ENCODE data around the gene MRPS14.
"Not testable (repeated sequence)": the region's sequence is repeated elsewhere in the genome, so short reads cannot be mapped to it uniquely, and the experiment has no call there.

The MRPS14 gene

GRCh38 chr1:175023043-175023921 is at the start of gene MRPS14:
Gene MRPS14 (minus strand): TSS chr1:175023425. CDS start chr1:175023408, 17 bp downstream.
- peak; percentile 99 for DNase-seq

- DNase-seq, result peak; percentile 74
These were observed 49.1 kb upstream of the MRPS14 start for GRCh38 chr1:175072099-175072951.

DNA sequence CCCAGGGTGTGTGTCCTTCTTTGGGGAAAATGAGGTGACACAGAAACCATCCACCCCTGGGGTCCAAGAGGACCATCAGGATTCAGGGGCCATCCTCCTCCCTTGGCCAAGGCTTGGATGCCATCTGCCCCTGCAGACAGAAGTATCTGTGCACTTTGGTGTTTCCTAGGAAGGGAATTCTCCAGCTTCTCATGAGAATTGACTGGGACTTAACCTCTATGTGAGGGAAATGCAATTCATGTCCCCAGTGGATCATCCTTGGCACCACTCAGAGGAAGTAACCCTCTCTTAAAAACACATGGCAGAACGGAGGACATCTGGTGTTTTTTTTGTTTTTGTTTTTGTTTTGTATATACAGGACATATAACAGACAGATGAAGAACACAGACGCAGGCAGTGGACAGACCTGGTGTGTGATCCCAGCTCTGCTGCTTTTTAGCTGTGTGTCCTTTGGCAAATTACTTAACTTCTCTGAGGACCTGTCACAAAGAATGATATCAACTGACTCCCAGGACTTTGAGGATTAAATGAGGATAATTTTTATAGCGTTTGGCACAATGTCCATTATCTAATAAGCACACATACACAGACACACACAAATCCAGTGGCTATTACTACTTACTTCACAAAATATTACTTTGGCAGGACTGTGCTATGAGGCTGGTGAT is 48.2 kb upstream of the MRPS14 start:
- no peak for DNase-seq

GRCh38 chr1:175070818-175071217 is 47.6 kb upstream of the MRPS14 start:
- no peak for DNase-seq

GRCh38 chr1:175067362-175068106 is 44.3 kb upstream of the MRPS14 start, which contains the start of gene TNN:
Gene TNN (plus strand): TSS chr1:175067833. CDS start chr1:175077419, 9,586 bp downstream.
- DNase-seq, result no peak

- DNase-seq, result no peak
These were observed 39.6 kb upstream of the MRPS14 start for GRCh38 chr1:175062858-175063257.

GRCh38 chr1:175062339-175062738 is 39.1 kb upstream of the MRPS14 start:
- DNase-seq, result no peak

GRCh38 chr1:175054736-175055135 is 31.5 kb upstream of the MRPS14 start:
- no peak for DNase-seq

GRCh38 chr1:175050992-175051391 is 27.8 kb upstream of the MRPS14 start:
- DNase-seq, result no peak

- DNase-seq, result no peak
These were observed 22.3 kb upstream of the MRPS14 start for GRCh38 chr1:175045519-175045918.

GRCh38 chr1:175045097-175045496 is 21.9 kb upstream of the MRPS14 start:
- DNase-seq, result no peak

DNA sequence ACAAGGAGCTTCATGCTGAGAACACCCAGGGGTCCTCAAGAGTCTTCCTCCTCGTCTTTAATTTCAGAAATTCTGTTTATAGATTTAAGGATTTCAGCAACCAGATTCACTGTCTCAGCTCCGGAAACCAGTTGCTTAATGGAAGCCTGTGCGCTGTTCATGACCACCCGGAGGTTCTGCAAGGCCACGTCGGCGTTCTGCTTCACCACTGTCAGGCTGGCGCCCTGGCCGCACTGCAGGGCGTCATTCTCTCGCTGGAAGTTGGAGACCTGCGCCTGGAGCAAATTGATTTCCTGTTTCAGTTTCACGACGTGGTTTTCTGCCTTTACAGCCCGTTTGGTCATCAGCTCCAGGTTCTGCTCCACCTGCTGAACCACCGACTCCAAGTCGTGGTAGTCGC is 21.4 kb upstream of the MRPS14 start:
- DNase-seq, result not testable (repeated sequence)

GRCh38 chr1:175043824-175044223 is 20.6 kb upstream of the MRPS14 start:
- DNase-seq, result peak; percentile 66

DNA sequence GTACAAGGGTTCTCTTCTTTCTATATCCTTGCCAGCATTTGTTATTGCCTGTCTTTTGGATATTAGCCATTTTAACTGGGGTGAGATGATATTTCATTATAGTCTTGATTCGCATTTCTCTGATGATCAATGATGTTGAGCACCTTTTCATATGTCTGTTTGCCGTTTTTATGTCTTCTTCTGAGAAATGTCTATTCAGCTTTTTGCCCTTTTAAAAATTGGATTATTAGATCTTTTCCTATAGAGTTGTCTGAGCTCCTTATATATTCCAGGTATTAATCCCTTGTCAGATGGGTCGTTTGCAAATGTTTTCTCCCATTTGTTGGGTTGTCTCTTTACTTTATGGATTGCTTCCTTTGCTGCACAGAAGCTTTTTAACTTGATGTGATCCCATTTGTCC is 19.4 kb upstream of the MRPS14 start:
- DNase-seq, result no peak

- DNase-seq, result no peak
These were observed 17.2 kb upstream of the MRPS14 start for GRCh38 chr1:175040324-175040879.

GRCh38 chr1:175037416-175037815 is 14.2 kb upstream of the MRPS14 start:
- no peak for DNase-seq

- no peak for DNase-seq
These were observed 13.3 kb upstream of the MRPS14 start for GRCh38 chr1:175036476-175036875.

DNA sequence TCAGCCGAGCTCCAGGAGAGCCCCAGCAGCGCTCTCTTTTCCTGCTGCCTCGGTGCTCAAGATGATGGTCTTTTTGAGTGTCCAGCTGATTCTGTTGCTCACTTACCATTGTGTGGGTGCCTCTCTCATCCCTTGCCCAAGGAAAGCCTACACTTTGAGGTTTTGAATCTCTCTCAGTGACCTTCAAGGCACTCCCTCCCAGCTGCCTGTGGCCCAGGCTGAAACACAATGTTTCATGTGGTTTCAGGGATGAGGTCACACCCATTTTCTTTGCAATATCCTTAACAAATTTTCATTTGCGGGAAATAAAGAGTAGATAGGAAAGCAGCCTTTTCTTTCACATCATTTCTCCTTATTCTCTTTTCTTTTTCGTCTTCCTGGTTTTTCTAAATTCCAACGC is 12.6 kb upstream of the MRPS14 start:
- no peak for DNase-seq

DNA sequence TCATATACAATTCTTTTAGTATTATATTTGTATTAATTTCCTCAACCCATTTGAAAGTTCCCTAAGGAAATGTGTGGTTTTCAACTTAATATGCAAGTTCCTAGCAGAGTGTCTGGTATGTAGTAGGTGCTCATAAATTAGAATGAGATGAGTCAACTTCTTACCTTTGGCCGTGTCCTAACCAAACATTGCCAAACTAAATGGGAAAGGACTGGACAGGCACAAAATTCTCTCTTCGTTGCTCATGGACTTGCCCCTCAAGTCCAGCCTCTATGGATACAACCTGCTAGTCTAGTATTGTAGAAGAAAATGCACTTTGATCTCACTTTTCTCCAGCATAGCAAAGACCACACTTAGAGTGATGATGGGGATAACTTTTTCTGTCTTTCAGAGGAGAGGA is 11.6 kb upstream of the MRPS14 start:
- no peak for DNase-seq

DNA sequence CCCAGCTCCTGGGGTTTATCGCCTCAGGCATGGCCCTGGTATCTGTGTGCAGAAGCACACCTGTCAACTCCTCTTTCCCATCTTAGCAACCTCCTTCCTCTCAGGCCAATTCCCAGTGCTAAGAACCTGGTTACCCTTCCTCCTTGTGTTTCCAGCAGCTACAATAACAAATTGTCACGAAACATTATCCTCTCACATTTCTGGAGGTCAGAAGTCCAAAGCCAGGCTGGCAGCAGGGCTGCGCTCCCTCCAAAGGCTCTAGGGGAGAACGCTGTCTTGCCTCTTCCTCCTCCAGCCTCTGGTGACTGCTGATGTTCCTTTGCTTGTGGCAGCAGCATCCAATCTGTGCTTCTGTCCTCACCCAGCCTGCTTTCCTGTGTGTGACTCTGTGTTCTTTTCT is 10.7 kb upstream of the MRPS14 start:
- no peak for DNase-seq

DNA sequence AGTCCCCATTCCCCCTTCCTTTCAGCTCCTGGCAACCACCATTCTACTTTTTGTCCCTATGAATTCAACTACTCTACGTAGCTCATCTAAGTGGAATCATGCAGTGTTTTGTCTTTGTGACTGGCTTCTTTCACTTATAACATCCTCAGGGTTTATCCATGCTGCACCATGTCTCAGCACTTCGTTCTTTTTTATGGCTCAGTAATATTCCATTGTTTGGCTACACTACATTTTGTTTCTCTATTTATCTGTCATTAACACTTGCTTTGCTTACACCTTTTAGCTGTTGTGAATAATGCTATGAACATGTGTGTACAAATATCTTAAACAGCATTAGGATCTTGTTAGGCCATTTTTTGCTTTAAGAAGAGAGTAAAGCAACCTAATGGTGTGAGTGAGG is 1.5 kb upstream of the MRPS14 start:
- DNase-seq, result no peak

DNA sequence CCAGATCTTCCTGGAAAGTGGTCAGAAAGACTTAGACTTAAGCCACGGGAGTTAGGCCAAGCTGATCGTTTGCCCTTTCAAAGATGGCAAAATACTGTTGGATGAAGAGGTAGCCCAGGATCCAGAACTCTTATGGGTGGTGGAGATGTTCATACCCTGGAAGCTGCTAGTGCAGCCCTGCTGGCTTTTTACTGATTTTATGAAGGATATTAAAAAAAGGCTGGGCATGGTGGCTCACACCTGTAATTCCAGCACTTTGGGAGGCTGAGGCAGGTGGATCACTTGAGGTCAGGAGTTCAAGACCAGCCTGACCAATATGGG is 657 bp upstream of the MRPS14 start:
- not testable (repeated sequence) for DNase-seq
